Tibial artery (tissue), 4 donors: ENCODE measurements around the gene SYNGAP1.
"Not testable (repeated sequence)": the region's sequence is repeated elsewhere in the genome, so short reads cannot be mapped to it uniquely, and the experiment has no call there.

Experiments
- DNase-seq, 2 donors: peaks; one replicate each; pipeline ENCODE4 v3.0.0-alpha.2; 2019
- H3K27ac ChIP-seq, 2 donors: fragments of 200-600 bp; sonication (generic) in 1 of 2; 1 replicate in 1 of 2; 2 replicates in 1 of 2; pipeline ENCODE4 v1.5.1; 2018 to 2019; ENCODE audit warnings: mild to moderate bottlenecking in 1 of 2
- H3K27me3 ChIP-seq, 2 donors: fragments of 200-600 bp; sonication (generic) in 1 of 2; one replicate each; pipeline versions ENCODE4 v1.5.1 to v1.6.0; 2016 to 2019
- H3K36me3 ChIP-seq, 3 donors: fragments of 200-600 bp; sonication (generic) in 2 of 3; one replicate each; pipeline ENCODE4 v1.5.1; 2016 to 2019; ENCODE audit warnings: mild to moderate bottlenecking in 2 of 3
- H3K4me1 ChIP-seq, 4 donors: fragments of 200-600 bp; sonication (generic) in 2 of 4; 1 replicate in 3 of 4; 2 replicates in 1 of 4; pipeline ENCODE4 v1.5.1; 2016 to 2019
- H3K4me3 ChIP-seq, 2 donors: fragments of 200-600 bp; sonication (generic) in 1 of 2; 1 replicate in 1 of 2; 2 replicates in 1 of 2; pipeline ENCODE4 v1.5.1; 2018 to 2019; ENCODE audit warnings: mild to moderate bottlenecking in 2 of 2
- H3K9me3 ChIP-seq, 3 donors: fragments of 200-600 bp; sonication (generic) in 1 of 3; one replicate each; pipeline ENCODE4 v1.5.1; 2016 to 2019
- intact Hi-C: fragments of 100-400 bp; cut with DNase I; formaldehyde crosslinking; loops from one replicate; pipeline ENCODE4 v1.15.0; 2023; ENCODE audit warnings: low total_unique reads
- TF ChIP-seq, protein P1 (sequence below), 2 experiments: fragments of 200-600 bp in 1 of 2; fragments of 450-650 bp in 1 of 2; IDR thresholded peaks; one replicate each; pipeline ENCODE4 v1.5.1; 2017 to 2019; ENCODE audit warnings: antibody characterized with exemption in 2 of 2, mild to moderate bottlenecking in 1 of 2, moderate library complexity in 1 of 2

SYNGAP1 gene

GRCh38 chr6:33419580-33420490 lies at the start of gene SYNGAP1:
SYNGAP1 (plus strand) TSS chr6:33420065; CDS start chr6:33420265, 200 bp downstream.
- H3K4me1 ChIP-seq: peaks cover 0 to 65% (median 46%) of the 10 kb centered on the region in 4 donors
- intact Hi-C loops: loop anchor here (10.0 kb wide), 3 partner anchors 105 to 805 kb away; partner anchors contain the start of genes RGL2, TAPBP and ZBTB22
- peak within 1 kb of the TSS; percentile 54 to 57 for H3K4me3 ChIP-seq
- H3K9me3 ChIP-seq: no peaks in the 10 kb centered on the region
- TF ChIP-seq, protein P1, sequence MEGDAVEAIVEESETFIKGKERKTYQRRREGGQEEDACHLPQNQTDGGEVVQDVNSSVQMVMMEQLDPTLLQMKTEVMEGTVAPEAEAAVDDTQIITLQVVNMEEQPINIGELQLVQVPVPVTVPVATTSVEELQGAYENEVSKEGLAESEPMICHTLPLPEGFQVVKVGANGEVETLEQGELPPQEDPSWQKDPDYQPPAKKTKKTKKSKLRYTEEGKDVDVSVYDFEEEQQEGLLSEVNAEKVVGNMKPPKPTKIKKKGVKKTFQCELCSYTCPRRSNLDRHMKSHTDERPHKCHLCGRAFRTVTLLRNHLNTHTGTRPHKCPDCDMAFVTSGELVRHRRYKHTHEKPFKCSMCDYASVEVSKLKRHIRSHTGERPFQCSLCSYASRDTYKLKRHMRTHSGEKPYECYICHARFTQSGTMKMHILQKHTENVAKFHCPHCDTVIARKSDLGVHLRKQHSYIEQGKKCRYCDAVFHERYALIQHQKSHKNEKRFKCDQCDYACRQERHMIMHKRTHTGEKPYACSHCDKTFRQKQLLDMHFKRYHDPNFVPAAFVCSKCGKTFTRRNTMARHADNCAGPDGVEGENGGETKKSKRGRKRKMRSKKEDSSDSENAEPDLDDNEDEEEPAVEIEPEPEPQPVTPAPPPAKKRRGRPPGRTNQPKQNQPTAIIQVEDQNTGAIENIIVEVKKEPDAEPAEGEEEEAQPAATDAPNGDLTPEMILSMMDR (IDR thresholded peaks at IDR 0.05): no peak
- DNase-seq: peak; percentile 77 to 90
- no peaks in the 10 kb centered on the region for H3K27me3 ChIP-seq
- peaks cover 12 to 19% (median 14%) of the 10 kb centered on the region in 3 donors for H3K36me3 ChIP-seq
- H3K27ac ChIP-seq: peak within 1 kb of the TSS; percentile 88 to 95

- H3K4me3 ChIP-seq, H3K36me3 ChIP-seq, H3K9me3 ChIP-seq, H3K27ac ChIP-seq, DNase-seq, H3K27me3 ChIP-seq, intact Hi-C loops: not testable (repeated sequence)
- H3K4me1 ChIP-seq: peaks cover 0 to 22% (median 17%) of the 10 kb centered on the region in 4 donors
These were observed 48.0 kb upstream of the SYNGAP1 start for GRCh38 chr6:33371901-33372300.

DNA sequence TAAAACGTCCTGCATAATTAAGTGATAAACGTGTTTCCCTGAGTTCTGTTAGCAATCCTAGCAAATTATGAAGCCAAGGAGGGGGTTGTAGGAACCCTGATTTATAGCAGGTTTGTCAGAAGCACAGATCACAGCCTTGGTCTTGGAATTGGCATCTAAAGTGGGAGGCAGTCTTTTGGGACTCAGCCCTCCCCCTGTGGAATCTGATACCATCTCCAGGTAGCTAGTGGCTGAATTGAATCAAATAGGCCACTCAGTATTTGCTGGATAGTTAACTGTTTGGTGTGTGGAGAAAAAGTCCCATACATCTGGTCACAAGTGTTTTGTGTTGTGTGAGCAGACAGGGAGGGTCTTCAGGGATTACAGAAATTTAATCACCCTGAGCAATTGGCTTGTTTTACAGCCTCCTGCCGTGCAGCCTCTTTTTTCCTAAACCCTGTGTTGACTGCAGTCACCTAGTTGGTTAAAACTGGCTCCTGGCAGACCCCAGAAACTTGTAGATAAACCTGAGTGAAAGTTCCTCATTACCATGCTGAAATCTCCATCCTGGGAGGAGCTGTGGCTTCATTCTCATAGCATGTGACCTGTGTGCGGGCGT lies 47.2 kb upstream of the SYNGAP1 start:
- TF ChIP-seq, protein P1 (IDR thresholded peaks at IDR 0.05): no peak
- Histone ChIP-seq H3K27ac (no peak overlapping the region), H3K4me1 (peaks cover 0 to 22% (median 17%) of the 10 kb centered on the region in 4 donors), H3K9me3 (no peaks in the 10 kb centered on the region), H3K4me3 (no peak overlapping the region), H3K36me3 (no peaks in the 10 kb centered on the region), H3K27me3 (no peaks in the 10 kb centered on the region)
- no peak for DNase-seq
- intact Hi-C loops: no loop called here

GRCh38 chr6:33373960-33374910 lies 45.6 kb upstream of the SYNGAP1 start:
- Histone ChIP-seq H3K27ac (peak overlapping the region in 1 of 2 donors; percentile 3), H3K4me1 (peaks cover 0 to 22% (median 17%) of the 10 kb centered on the region in 4 donors), H3K9me3 (no peaks in the 10 kb centered on the region), H3K27me3 (no peaks in the 10 kb centered on the region), H3K4me3 (no peak overlapping the region), H3K36me3 (no peaks in the 10 kb centered on the region)
- no peak for DNase-seq
- intact Hi-C loops: no loop called here
- TF ChIP-seq, protein P1 (IDR thresholded peaks at IDR 0.05): no peak

DNA sequence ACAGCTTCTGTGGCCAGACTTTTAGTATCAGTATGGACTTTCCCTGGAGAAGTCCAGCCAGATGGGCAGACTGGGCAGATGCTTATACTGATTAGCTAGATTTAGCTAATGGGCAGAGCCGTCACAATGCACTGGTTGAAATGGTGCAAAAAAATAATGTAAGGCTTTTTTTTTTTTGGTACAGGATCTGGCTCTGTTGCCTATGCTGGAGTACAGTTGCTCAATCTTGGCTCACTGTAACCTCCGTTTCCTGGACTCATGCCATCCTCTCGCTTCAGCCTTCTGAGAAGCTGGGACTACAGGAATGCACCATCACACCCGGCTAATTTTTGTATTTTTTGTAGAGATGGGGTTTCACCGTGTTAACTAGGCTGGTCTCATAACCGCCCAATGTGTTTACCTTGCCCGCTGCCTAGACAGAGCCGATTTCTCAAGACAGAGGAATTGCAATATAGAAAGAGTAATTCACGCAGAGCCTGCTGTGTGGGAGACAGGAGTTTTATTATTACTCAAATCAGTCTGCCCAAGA lies 44.7 kb upstream of the SYNGAP1 start:
- intact Hi-C loops: no loop called here
- H3K9me3 ChIP-seq: no peaks in the 10 kb centered on the region
- H3K36me3 ChIP-seq: no peaks in the 10 kb centered on the region
- DNase-seq: peak; percentile 82 to 87
- TF ChIP-seq, protein P1 (IDR thresholded peaks at IDR 0.05): no peak
- no peaks in the 10 kb centered on the region for H3K27me3 ChIP-seq
- no peak overlapping the region for H3K4me3 ChIP-seq
- H3K4me1 ChIP-seq: peaks cover 0 to 22% (median 17%) of the 10 kb centered on the region in 4 donors
- H3K27ac ChIP-seq: peak overlapping the region; percentile 3 to 61
